IPS-11a (cell line): Measurements from ENCODE around the gene KIF9.
"Not testable (repeated sequence)": the region's sequence is repeated elsewhere in the genome, so short reads cannot be mapped to it uniquely, and the experiment has no call there.

Experiments
- H3K4me3 ChIP-seq: one replicate; pipeline ENCODE4 v1.5.1; 2013; ENCODE audit warnings: low read depth, low read length, control low read depth

The KIF9 gene

DNA sequence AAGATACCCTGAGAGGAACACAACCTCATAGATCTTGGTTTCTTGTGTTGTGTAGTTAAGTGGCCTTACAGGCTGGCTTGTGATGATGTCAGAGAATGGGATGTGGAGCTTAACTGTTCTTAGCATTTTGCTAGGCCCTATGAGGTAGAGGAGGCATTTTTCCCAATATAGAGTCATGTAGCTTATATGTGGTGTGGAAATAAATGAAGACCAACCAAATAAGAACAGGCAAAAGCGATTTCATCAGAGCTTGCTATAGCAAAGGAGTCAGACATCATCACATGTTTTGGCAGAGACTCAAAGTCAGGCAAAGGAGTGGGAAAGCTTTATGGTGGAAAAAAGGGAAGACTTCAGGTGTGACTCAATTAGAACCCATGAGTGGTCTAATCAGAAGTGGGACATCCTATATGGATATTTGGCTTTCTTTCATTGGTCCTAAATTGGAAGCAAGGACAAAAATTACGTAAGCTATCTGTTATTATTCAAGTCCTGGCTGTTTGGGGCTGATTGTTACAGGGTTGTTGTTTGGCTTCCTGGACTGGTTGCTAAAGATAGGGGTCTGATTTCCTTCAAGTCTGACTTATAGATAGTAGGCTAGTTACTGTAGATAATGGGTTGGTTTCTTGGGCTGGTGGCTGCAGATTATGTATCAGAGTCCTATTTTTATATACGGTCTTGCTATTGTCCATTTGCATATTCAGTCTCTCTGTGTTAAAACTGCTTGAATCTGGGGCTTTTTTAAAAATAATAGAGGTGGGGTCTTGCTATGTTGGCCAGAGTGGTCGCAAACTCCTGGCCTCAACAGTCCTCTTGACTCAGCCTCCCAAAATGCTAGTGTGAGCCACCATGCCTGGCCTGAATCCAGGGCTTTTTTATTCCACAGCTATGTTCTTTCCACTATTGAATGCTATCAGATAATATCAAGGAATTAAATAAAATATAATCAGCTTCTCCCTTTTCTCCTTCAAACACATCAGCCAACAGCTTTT is 88.4 kb downstream of the KIF9 start:
- H3K4me3 ChIP-seq, result no peak overlapping the region

DNA sequence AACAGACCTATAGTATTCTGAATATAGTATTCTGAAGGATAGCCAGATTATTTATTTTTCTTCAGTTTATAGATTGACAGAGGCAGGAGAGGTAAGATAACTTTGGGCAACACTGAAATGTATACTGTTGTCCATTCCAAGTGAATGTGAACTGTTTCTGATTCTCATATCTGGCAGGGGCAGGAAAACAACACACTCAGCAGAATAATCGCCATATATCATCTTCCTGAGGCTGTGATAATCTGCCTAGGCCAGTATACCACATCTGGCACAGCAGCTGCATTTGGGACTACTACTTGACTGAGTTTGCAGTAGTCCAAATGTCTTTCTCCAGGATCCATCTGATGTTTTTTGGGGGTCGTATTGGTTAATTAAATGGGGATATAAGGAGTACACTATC is 96.3 kb downstream of the KIF9 start:
- H3K4me3 ChIP-seq, result no peak overlapping the region

GRCh38 chr3:47181685-47182084 is 100.9 kb downstream of the KIF9 start:
- H3K4me3 ChIP-seq, result not testable (repeated sequence)

- not testable (repeated sequence) for H3K4me3 ChIP-seq
Observed at GRCh38 chr3:47180011-47180410, 102.6 kb downstream of the KIF9 start.
